ENCODE measurements around the gene DOCK3. TPM values are rescaled to one million over a fixed set of nuclear protein-coding genes. Genes with fewer than 3 reads are reported as not detected.

The DOCK3 gene
- total RNA-seq, 1 donor from 2014 or later = 0.52 TPM

GRCh38 chr3:51378065-51378464, 703.3 kb downstream of the DOCK3 start:
- H3K4me3 ChIP-seq (ENCODE audit: low read depth, low read length) = no peak overlapping the region
- no peak for DNase-seq (ENCODE audit: low read depth)
- no peak for TF ChIP-seq CTCF (conservative IDR thresholded peaks at IDR 0.05; ENCODE audit: low read depth, low read length)

DNA sequence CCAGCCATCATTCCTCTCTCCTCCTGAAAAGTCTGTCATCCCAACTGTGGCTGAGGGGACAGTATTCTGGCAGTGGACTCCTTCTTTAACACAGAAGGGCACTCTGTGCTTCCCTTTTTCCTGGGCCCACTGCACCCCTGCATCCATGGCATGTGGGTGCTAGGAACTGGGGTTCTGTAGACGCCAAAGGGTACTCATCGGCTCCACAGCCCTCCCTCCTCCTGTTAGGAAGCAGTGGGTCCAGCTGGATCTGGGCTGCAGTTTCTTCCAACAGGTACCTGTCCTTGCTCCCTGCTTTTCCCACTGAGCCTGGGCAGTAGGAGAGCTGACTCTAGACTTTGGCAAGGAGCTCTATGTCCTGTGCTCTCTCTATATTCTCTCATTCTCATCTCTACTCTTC, 704.0 kb downstream of the DOCK3 start:
- no peak for DNase-seq (ENCODE audit: low read depth)
- no peak overlapping the region for H3K4me3 ChIP-seq (ENCODE audit: low read depth, low read length)
- TF ChIP-seq CTCF (conservative IDR thresholded peaks at IDR 0.05; ENCODE audit: low read depth, low read length) = no peak

DNA sequence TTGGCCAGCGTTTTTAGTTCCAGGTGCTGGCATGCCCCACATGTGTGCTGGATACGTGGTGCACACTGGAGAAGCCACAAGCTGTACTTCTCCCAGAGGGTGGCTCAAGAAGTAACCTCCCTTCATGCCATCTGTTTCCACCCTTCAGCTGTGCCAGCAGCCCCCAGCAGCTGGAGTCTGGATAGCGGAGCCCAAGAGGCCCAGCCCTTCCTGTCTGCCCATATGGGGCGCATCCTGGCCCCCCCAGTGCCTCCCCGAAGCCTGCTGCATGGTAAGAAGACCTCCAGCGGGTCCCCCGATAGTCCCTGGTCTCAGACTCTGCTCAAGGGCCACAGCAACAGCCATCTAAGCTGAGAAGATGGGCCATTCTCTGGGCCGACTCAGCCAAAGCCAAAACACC, 704.6 kb downstream of the DOCK3 start:
- H3K4me3 ChIP-seq (ENCODE audit: low read depth, low read length) = no peak overlapping the region
- DNase-seq (ENCODE audit: low read depth) = no peak
- TF ChIP-seq CTCF (conservative IDR thresholded peaks at IDR 0.05; ENCODE audit: low read depth, low read length) = no peak

GRCh38 chr3:51379746-51380455, 705.2 kb downstream of the DOCK3 start:
- no peak for DNase-seq (ENCODE audit: low read depth)
- no peak overlapping the region for H3K4me3 ChIP-seq (ENCODE audit: low read depth, low read length)
- no peak for TF ChIP-seq CTCF (conservative IDR thresholded peaks at IDR 0.05; ENCODE audit: low read depth, low read length)

DNA sequence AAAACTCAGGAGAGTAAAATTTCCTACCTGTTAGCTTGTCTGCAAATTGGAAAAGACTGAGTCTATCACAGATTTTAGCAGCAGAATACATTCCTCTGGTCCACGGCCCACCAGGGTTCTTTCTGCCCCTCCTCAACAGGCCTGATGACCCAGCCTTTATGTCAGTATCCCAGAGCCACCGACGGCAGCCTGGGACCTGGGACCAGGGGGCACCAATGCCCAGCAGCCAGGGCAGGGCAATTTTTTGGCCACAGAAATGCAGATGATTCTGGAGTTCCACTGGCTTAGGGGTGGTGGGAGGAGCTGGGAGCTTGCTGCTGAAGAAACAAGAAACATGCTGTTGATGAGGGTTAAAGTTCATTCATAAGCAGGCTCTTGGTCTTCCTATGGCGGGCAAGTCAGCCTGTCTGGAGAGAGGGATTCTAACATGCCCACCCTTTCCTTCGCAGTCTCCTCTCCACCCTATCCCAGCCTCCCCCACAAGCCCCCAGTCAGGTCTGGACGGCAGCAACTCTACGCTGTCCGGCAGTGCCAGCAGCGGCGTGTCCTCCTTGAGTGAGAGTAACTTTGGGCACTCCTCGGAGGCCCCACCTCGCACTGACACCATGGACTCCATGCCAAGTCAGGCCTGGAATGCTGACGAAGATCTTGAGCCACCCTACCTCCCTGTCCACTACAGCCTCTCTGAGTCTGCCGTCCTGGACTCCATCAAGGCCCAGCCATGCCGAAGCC, 706.0 kb downstream of the DOCK3 start:
- TF ChIP-seq CTCF (conservative IDR thresholded peaks at IDR 0.05; ENCODE audit: low read depth, low read length) = no peak
- no peak overlapping the region for H3K4me3 ChIP-seq (ENCODE audit: low read depth, low read length)
- no peak for DNase-seq (ENCODE audit: low read depth)

DNA sequence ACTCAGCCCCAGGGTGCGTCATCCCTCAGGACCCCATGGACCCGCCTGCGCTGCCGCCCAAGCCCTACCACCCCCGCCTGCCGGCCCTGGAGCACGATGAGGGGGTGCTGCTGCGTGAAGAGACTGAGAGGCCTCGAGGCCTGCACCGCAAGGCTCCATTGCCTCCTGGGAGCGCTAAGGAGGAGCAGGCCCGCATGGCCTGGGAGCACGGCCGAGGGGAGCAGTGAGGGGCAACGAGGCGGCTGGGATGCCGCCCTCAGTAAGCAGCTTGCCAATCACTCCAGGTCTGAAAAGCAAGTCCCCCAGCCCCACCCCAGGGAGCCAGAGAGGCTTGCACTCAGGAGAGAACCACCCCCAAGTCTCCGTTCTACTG, 706.6 kb downstream of the DOCK3 start:
- no peak for DNase-seq (ENCODE audit: low read depth)
- no peak overlapping the region for H3K4me3 ChIP-seq (ENCODE audit: low read depth, low read length)
- no peak for TF ChIP-seq CTCF (conservative IDR thresholded peaks at IDR 0.05; ENCODE audit: low read depth, low read length)

Data from epithelial cell of proximal tubule (primary cell).